ENCODE results near the gene TNFSF11.

The TNFSF11 gene

DNA sequence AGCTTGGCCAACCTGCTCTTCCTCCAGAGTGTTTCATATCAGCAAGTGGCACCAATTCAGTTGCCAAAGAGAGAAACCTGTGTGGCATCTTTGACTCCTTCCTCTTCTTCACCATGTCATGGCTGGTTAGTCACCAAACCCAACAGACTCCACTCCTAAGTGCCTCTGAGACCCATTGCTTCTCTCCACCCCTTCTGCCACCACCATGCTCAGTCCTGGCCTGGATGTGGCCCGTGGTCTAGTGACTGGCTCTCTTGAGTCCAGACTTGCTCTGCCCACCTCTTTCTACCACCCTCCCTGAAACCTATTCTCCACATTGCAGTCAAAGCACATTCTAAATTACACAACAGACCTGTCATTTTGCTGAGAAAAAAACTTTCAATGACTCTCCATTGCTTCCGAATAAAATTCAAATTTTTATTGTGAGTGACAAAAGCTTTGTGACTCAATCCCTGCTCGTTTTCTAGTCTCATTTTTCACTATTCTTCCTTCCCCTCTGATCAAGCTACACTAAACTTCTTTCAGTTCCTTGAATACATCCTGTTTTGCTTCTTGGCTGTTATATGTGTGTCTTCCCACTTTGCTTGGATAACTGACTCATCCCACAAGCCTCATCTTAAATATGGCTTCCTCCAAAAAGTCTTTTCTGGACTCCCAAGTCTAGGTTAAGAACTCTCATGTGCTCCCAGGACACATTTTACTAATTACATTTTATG lies 12.0 kb upstream of the TNFSF11 start:
- DNase-seq, result no peak

DNA sequence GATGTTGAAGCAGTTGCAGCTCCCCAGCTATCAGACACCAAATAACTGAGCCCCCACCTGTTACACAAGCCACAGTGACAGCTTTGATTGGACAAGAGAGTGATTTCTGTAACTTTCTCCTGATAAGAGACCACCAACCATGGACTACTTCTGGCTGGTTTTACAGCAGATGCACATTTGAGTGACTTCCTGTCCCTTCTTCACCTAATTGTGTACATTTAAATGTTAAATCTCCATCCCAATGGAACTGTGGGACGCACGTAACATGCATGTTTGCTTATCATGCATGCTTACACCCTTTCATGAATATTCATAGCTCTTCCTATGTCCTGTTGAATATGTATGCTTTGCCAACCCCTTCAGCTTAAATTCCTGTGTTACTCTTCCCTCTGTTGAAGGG lies 6.0 kb upstream of the TNFSF11 start:
- no peak for DNase-seq

DNA sequence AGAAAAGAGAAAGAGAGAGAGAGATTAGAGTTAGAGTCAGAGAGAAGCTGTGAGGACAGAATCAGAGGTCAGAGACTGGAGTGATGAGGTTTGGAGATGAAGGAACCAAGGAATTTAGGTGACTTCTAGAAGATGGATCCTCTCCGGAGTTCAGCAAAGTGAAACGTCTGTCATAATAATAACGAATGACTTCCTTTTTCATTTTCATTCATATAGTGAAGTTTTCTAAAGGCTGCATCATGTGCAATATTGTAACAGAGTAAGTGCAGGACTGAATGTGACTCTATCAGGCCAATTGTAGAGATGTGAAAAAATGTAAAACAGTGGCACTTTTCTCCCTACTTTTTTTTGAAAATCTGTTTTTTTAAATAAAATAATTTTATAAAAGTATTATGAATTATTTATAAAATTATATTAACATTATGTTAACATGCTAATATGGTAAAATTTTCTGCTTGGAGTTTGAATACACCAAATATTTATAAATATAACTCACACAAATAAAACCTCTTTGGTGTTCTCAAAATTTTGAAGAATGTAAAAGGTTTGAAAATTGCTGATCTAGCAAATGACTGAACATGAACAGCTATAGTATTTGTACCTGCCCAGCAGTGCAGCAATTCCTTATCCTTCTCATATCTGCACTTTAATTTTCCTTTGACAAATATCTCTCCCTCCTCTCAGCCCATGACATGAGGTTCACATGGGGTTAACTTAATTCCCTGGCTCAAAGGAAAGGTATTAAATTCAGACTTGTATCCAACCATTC lies 4.2 kb upstream of the TNFSF11 start:
- no peak for DNase-seq

DNA sequence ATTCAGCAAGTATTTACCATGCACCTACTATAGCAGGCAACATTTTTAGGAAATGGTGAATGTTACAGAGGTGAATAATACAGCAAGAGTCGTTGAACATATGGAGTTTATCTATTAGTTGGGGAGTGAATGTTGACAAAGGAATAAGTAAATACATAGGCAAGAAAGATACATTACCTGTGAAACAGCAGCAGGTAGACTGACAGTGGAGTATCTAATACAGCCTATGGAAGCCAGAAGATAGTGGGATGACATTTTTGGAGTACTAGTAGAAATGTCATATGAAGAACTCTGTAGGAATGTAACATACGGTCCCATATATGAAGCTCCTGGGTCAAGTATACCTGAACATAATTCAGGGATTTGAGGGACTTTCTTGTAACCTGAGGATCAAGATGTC lies 2.1 kb upstream of the TNFSF11 start:
- no peak for DNase-seq

DNA sequence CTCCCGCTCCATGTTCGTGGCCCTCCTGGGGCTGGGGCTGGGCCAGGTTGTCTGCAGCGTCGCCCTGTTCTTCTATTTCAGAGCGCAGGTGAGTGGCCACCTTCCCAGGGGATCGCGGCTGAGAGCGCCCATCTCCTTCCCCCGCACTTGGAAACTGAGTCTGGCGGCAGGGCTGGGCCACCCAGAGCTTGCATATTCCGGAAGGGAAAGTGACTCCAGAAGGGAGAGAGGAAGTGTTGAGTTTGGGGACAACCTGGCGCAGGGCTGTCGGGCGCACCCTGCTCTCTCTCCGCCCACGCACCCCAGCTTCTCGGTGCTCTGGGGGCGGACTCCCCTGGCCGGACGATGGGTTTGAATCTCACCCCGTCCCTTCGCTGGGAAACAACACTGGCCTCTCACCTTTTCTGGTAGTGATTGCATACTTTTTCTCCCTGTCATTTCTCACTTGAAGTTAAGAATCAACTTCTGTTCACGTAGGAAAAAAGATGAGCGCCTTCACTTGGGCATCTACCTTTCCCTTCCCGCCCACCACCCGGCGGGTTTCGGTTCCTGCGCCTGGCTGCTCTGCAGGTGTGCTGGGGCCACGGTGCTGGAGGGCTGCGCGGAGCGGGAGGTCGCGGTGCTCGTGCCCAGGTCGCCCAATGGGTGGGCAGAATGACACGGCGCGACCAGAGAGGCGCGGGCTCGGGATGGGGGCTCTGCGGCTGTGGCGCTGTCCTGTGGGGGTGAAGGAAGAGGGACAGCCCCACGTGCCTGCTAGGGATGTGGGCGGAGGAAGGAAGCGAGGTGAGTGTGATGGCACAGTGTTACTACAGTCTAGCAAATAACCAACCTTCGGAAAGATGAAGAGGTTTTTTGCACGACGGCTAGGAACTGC lies 721 bp downstream of the TNFSF11 start:
- DNase-seq, result no peak

DNA sequence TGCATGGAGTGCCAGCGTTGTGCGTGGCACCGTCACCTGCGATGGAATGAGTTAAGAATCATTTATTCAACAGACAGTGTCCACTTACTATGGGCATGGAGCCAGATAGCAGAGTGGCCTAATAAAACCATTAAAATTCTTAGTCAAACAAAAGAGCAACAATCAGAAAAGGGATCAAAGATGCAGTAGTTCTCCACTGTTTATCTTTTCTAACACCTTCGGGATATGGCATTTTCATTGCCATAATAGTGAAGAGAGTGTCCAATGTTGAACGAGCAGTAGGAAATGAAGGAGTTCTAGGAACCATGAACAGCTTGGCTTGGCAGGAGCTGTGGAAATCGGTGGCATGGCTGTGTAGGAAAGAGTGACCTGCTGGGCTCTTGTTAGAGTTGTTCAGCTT lies 2.0 kb downstream of the TNFSF11 start:
- peak; percentile 5 for DNase-seq

DNA sequence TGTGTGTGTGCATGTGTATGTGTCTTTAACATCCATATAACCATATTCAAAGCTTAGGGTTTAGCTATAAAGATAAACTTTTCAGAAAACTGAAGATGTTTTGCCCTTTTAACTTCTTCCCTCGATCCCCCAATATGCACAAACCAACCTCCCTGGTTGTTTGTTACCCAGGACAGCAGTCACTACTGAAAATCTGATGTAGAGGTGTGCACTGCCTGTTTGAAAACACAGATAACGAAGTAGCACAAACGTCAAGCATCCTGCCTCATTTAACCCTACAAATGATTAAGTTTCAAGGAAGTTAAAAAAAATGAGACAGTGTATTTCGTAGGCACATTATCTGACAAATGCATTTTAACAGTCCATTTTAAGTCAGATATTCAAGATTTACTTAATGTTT lies 3.6 kb downstream of the TNFSF11 start:
- DNase-seq, result no peak

DNA sequence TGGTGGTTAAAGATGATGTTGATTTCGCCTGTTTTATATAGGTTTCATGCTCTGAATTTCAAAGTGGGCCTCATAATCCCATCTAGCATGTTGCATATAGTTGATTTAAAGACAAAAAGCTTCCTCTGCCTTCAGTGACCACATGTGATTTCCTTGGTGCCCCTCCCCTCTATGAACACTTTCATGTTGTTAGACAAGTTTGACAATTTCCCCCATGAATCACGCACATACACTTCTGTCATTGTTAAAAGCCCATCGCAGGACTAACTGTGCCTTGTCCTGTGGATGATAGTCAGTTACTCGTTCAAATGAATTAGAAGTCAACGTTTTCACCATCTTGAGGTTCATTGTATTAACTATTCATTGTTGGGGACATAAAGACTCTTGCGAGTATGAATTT lies 6.7 kb downstream of the TNFSF11 start:
- DNase-seq, result no peak

DNA sequence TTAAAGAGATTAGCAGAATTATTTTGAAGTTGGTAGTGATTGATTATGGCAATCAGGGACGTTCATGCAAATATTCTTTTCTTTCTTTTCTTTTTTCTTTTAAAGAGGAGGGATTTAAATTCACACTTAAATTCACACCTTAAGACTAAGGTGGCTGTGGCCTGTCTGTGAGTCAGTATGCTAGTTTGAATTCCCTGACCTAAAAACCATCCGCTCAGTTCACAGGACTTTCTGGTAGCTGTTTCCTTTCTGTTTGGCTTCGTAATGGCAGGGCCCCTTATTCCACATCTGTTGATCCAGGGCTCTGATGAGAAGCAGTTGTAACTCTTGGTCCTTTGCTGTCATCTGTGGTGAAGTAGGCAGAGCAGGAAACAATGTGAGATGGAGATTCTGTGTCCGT lies 7.5 kb downstream of the TNFSF11 start:
- no peak for DNase-seq

DNA sequence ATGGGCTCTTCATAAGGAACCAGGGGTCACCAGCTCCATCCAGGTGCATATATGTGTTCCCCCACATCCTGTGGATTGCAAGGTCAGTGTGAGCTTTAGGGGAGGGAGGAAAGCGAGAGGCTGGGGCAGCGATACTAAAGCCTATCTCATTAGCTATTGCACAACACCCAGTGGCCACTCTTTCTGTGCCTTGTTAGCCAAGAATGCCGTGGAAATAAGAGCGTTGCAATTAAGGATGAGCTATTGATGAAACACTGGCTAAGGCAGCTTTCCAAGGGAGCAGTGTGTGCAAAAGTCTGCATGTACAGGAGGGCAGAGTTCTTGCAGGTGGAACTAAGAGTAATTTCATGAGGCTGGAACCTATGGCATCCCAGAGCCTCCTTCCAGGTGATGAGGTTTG lies 17.6 kb downstream of the TNFSF11 start:
- DNase-seq, result no peak

DNA sequence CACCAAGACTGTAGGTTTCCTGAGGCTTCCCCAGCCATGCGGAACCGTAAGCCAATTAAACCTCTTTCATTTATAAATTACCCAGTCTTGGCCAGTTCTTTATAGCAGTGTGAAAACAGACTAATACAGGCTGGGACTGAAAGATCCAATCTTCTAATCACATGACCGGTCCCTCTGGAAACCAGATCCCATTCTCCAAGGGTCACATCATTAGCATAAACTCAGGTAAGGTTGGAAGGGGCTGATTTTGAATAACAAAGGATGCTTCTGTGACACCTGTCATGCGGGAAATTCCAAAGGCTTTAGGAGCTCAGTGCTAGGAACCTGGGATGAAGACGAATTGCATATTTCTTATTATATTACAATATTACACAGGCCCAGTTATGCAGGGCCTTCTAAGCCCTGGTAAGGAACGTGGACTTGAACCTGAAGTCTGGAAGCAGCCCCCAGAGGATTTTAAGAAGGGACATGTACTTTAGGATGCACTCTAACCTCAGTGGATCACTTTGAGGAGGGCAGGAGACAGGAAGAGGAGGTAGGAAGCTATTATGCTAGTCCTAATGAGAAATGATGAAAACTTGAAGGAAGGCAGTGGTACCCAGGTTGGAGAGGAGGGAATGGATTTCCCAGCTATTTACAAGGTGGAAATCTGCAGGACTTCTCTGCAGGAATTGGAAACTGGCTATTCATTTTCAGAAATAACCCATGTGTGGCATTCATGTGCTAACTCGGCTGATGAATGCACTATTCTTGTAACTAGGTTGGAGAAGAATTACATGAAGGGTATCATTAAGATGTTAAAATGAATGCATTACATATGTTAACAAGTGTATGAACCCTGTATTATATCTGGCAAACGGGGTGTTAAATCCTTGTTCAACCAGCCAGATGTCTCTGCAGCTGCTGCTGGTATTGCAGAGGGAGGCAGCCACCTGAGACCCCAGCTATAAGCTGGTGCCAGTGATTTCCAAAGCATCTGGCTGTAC lies 19.3 kb downstream of the TNFSF11 start:
- no peak for DNase-seq

DNA sequence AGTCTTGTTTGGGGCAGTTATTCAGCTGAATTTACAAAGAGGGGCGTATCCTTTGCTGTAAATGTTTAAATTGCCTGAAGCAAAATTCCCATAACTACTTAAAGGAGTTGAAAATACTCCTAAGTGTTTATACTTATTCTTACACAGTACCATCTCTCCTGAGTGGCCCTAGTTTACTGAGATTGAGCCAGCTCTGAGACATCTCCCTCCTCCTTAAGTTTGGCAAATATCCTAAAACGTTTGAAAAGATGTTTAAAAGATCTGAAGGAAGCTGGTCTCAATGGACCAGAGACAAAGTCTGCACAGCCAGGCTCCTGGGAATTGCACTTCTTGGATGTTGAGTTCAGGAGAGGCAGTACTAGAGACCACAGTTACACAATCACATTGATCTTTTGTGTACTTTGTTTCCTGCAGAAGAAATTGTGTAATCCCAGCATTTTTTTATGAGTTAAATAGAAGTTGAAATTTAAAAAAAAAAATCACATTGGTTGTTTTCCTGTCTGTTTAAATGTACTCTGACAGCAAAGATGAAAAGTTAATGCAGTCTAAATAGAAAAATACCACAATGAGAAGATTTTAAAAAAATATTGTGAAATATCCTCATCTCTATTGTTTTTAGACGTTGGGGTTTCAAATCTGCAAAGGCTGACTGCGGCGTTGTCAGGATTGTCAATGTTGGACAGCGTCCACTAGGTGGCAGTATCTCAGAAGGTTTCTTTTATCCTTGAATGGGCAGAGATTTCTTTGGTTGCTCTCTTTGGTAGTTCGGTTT lies 20.7 kb downstream of the TNFSF11 start:
- peak; percentile 65 for DNase-seq

DNA sequence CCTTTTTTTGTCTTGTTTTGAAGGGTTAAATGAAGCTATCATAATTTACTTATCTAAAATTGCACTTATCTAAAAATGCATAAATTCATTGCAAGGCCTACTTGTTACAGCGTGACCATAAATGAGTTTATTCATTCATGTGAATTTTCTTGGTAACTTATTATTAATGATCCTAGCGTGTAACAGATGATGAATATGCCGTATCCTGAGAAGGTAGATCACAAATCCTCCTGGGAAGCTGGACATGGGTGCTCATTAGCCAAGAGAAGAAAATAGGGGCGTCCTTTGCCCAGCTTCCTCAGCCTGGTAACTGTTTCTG lies 21.3 kb downstream of the TNFSF11 start:
- no peak for DNase-seq

DNA sequence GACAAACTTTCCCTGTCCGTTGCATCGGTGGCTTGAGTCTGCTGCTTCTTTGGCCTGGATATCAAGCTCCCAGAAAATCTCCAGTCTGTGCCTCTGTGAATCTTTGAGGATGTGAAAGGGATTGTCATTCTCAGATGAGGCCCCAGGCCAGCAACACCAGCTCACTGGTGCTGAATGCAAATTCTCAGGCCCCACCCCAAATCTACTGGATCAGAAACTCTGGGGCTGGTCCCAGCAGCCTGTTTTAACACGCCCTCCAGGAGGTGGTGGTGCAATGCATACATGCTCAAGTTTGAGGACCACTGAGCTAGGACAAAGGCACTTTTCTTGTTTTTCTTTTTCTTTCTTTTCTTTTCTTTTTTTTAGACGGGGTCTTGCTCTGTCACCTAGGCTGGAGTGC lies 23.6 kb downstream of the TNFSF11 start:
- no peak for DNase-seq

DNA sequence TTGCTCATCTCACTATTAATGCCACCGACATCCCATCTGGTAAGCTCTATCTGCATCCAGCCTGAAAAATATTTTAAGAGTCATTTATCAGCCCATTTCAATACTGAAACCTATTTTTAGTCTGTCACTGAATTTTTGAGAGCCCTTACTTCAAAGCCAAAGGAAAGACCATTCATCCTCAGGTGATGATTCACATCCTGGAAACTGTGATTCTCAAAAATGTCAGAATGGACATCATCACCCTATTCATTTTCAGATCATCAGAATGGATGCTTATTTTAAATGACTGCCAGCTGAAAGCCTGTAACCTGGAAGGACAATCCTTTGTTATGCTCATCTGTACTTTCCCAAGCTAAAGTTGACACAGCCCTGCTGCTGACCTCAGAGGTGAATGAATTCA lies 27.0 kb downstream of the TNFSF11 start:
- DNase-seq, result no peak

DNA sequence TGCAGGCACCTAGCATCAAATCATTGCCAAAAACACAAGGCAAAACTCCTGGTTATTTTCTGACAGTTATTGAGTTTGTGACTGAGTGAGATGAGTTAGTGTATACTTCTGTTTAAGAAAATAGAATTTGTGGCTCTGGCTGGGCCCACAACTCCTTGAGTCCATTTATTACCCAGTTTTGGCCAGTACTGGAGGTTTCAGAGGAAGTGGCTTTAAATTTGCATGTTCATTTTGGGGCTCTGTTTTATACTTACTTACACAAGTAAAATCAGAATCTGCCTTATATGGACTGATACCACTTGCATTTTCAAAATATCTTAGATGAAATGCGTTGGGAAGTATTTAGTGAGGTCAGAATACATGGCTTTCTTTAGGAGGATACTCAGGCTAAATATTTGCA lies 29.0 kb downstream of the TNFSF11 start:
- no peak for DNase-seq

DNA sequence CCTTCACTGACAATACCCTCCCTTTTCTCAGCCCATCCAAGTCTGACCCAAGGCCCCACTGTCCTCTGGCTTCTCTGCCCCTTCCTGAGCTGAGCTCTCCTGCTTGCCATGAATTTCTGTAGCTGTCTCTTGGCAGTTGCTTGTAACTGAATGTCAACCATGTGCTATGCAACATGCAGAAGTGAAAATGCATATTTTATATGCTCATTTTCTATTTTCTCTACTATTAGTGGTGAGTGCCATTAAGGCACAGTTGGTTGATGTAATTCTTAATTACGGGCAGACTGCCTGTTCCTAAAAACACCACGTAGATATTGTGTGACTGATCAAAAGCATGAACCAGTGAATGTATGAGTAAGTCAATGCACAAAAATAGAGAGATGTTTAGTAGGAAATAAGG lies 29.6 kb downstream of the TNFSF11 start:
- DNase-seq, result no peak

DNA sequence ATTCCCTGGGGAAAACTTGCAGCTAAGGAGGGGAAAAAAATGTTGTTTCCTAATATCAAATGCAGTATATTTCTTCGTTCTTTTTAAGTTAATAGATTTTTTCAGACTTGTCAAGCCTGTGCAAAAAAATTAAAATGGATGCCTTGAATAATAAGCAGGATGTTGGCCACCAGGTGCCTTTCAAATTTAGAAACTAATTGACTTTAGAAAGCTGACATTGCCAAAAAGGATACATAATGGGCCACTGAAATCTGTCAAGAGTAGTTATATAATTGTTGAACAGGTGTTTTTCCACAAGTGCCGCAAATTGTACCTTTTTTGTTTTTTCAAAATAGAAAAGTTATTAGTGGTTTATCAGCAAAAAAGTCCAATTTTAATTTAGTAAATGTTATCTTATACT lies 33.6 kb downstream of the TNFSF11 start:
- peak; percentile 69 for DNase-seq

DNA sequence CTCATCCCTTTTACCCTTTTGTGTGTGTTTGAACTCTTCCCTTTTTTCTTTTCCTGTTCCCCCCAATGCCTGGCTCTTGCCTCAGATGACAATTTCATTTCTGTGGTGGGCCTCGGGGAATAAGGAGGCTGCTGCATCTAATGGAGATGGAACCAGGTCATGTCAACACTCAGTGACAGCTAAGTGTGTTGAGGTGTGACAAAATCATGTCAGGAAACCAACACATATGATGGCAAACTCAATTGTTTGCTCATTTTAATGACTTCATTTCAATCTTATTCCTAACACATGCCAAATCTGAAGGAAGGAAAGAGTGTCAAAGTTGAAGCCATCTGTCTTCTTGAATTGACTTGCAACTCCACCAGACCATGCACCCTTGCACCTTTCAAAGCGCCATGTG lies 36.7 kb downstream of the TNFSF11 start:
- DNase-seq, result no peak

DNA sequence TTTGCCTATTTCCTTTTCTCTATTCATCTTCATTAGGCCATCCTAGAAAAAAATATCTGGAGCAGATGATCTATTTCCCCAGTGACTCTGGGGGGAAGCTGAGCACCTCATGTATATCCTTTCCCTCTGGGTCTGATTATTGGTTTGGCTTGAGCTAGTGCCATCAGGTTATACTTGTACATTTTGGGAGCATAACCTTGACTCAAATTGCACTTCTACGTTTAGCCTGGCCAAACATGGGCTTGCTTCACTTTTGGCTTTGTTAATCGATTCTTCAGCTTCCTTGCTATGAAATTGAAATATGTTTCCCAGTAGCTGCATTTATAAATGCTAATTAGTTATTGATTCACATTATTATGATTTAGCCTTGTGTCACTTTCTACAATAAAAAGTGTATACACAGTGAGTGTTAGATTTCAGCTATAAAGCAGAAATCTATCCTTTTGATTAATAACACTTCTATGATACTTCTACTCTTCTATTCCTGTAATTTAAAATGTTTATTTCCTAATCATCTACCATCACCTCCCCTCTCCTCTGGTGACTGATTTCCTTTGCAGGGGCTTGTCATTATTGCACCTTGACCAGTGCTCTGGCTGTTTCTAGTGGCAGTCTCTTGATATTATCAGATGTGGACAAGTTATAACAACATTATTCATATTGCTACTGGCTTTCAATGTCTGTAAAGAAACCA lies 37.3 kb downstream of the TNFSF11 start:
- DNase-seq, result no peak
